SH-SY5Y (cell line): ENCODE data around the gene SPP1.

ENCODE experiments used
- GATA2 ChIP-seq: IDR thresholded peaks from 2 replicates; pipeline ENCODE4 v1.6.1; 2011; ENCODE audit warnings: mild to moderate bottlenecking, low read depth, low read length
- GATA3 ChIP-seq: IDR thresholded peaks from 2 replicates; pipeline ENCODE4 v1.6.1; 2011; ENCODE audit warnings: low read depth, mild to moderate bottlenecking, low read length, moderate library complexity

DNA sequence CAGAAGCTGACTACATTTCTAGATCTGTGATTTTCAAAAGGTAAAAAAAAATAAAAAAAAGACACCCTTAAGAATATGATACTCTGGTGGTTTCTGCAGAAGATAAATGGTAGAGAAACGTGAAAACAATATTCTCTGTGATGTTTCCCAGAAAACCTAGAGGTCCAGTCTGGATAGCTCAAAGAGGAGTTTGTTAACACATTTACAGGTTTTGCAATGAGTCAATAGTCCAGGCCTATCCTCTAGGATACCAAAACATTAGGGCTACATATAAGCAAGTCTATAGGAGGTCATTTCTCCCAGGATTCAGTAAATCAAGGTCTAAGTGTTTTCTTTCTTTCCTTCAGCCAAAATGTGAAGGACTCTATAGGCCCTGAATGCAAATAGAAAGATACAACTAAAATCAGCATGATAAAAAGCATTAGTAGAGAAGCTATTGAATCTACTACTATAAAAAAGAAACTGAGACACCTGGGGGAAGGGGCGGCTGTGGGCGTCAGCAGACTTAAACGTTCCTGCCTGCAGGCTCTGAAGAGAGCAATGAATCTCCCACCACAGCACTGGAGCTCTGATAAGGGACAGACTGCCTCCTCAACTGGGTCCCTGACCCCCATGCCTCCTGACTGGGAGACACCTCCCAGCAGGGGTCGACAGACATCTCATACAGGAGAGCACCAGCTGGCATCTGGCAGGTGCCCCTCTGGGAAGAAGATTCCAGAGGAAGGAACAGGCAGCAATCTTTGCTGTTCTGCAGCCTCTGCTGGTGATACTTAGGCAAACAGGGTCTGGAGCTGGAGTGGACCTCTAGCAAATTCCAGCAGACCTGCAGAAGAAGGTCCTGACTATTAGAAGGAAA is 33.7 kb upstream of the SPP1 start:
- TF ChIP-seq GATA2 (no peak), GATA3 (no peak)
